HepG2 (cell line): Measurements from ENCODE around the gene TMEM114. TPM values are rescaled to one million over a fixed set of nuclear protein-coding genes. Genes with fewer than 3 reads are reported as not detected.

Experiments used
- ATF3 ChIP-seq: sonication (generic); formaldehyde crosslinking; IDR thresholded peaks from 2 replicates; pipeline ENCODE4 v1.4.0; 2020; ENCODE audit warnings: missing genetic modification reagents
- CCAR2 ChIP-seq: fragments of 200-400 bp; formaldehyde crosslinking; optimal IDR thresholded peaks from 2 replicates; pipeline ENCODE3; 2018; ENCODE audit warnings: low read depth, mild to moderate bottlenecking, low read length, moderate library complexity
- CENPX ChIP-seq: sonication (generic); formaldehyde crosslinking; IDR thresholded peaks from 2 replicates; pipeline ENCODE4 v1.9.0; 2021; ENCODE audit warnings: mild to moderate bottlenecking, missing genetic modification reagents, moderate library complexity
- DRAP1 ChIP-seq: IDR thresholded peaks from 2 replicates; pipeline ENCODE4 v1.6.1; 2016; ENCODE audit warnings: missing genetic modification reagents, missing compliant biosample characterization
- DZIP1 ChIP-seq: sonication (generic); formaldehyde crosslinking; IDR thresholded peaks from 2 replicates; pipeline ENCODE4 v1.5.0; 2020; ENCODE audit warnings: mild to moderate bottlenecking, missing genetic modification reagents
- ESRRA ChIP-seq: sonication (generic); formaldehyde crosslinking; IDR thresholded peaks from 2 replicates; pipeline ENCODE4 v1.5.1; 2020; ENCODE audit warnings: mild to moderate bottlenecking, low read depth, missing genetic modification reagents
- ETS1 ChIP-seq: sonication (generic); formaldehyde crosslinking; IDR thresholded peaks from 2 replicates; pipeline ENCODE4 v1.4.0; 2020; ENCODE audit warnings: missing genetic modification reagents
- ETV6 ChIP-seq: sonication (generic); formaldehyde crosslinking; conservative IDR thresholded peaks from 2 replicates; pipeline ENCODE4 v1.4.0; 2020; ENCODE audit warnings: missing genetic modification reagents
- HDAC1 ChIP-seq: sonication (generic); formaldehyde crosslinking; IDR thresholded peaks from 2 replicates; pipeline ENCODE4 v1.5.1; 2020; ENCODE audit warnings: mild to moderate bottlenecking, missing genetic modification reagents
- IKZF1 ChIP-seq: fragments of 450-650 bp; IDR thresholded peaks from 2 replicates; pipeline ENCODE4 v1.7.1; 2016
- JUNB ChIP-seq: sonication (generic); formaldehyde crosslinking; IDR thresholded peaks from 2 replicates; pipeline ENCODE4 v1.8.0; 2022; ENCODE audit warnings: missing genetic modification reagents, mild to moderate bottlenecking, borderline replicate concordance
- NCOA1 ChIP-seq: sonication (generic); formaldehyde crosslinking; IDR thresholded peaks from 2 replicates; pipeline ENCODE4 v1.9.0; 2021; ENCODE audit warnings: missing genetic modification reagents
- NFIB ChIP-seq: sonication (generic); formaldehyde crosslinking; IDR thresholded peaks from 2 replicates; pipeline ENCODE4 v1.9.0; 2021; ENCODE audit warnings: missing genetic modification reagents, mild to moderate bottlenecking, borderline replicate concordance
- NFIC ChIP-seq: IDR thresholded peaks from 2 replicates; pipeline ENCODE4 v1.6.1; 2012; ENCODE audit warnings: mild to moderate bottlenecking, low read length, inconsistent platforms
- PHF20 ChIP-seq: sonication (generic); formaldehyde crosslinking; IDR thresholded peaks from 2 replicates; pipeline ENCODE4 v1.5.0; 2020; ENCODE audit warnings: mild to moderate bottlenecking, missing genetic modification reagents
- UBTF ChIP-seq: sonication (generic); formaldehyde crosslinking; IDR thresholded peaks from 2 replicates; pipeline ENCODE4 v1.4.0; 2020; ENCODE audit warnings: mild to moderate bottlenecking, missing genetic modification reagents
- ZFP36L2 ChIP-seq: sonication (generic); formaldehyde crosslinking; IDR thresholded peaks from 2 replicates; pipeline ENCODE4 v1.4.0; 2020; ENCODE audit warnings: missing genetic modification reagents
- ZNF713 ChIP-seq: sonication (generic); formaldehyde crosslinking; IDR thresholded peaks from 2 replicates; pipeline ENCODE4 v1.4.0; 2020; ENCODE audit warnings: mild to moderate bottlenecking, missing genetic modification reagents
- ZNF800 ChIP-seq: sonication (generic); formaldehyde crosslinking; IDR thresholded peaks from 2 replicates; pipeline ENCODE4 v1.4.0; 2020; ENCODE audit warnings: missing genetic modification reagents
- polyA plus RNA-seq, 8 experiments: library from polyadenylated mRNA; depleted of rRNA in 3 of 8; stranded (reverse) in 7 of 8; unstranded in 1 of 8; fragments of >200 nt; fragmentation: Illumina TruSeq in 4 of 8; extraction: Trizol in 4 of 8; gene quantifications; 2 replicates each; pipeline versions ENCODE4 v1.2.1 to v1.2.3, GENCODE V29; 2011 to 2016; ENCODE audit warnings: low read depth in 4 of 8, missing spikeins in 1 of 8, mixed read lengths in 1 of 8; ENCODE audit not compliant: insufficient read depth in 1 of 8
- total RNA-seq, 5 experiments: library from RNA; depleted of rRNA; stranded (reverse); fragments of >200 nt; fragmentation: Illumina TruSeq; extraction: Trizol; gene quantifications; 2 replicates each; pipeline ENCODE4 v1.2.3, GENCODE V29; 2016; ENCODE audit warnings: low read depth in 1 of 5

The TMEM114 gene
- total and polyA plus RNA-seq, 2 of the 13 experiments (the other 11 are each of a cell fraction or from before 2014, with no cell fraction given) = not detected

- TF ChIP-seq ETS1 (CRISPR knock-in tag) (no peak), UBTF (CRISPR knock-in tag) (0 out of 2 replicates have a peak, but pooled peaks have one; percentile 22), NFIB (CRISPR knock-in tag) (no peak), NCOA1 (no peak), ETV6 (CRISPR knock-in tag) (no peak), CCAR2 (no peak), NFIC (no peak), ZFP36L2 (CRISPR knock-in tag) (no peak), ZNF713 (CRISPR knock-in tag) (no peak), HDAC1 (CRISPR knock-in tag) (no peak), ATF3 (CRISPR knock-in tag) (no peak), DZIP1 (CRISPR knock-in tag) (no peak), PHF20 (no peak), ESRRA (CRISPR knock-in tag) (no peak), CENPX (no peak), JUNB (CRISPR knock-in tag) (no peak), IKZF1 (0 out of 2 replicates have a peak, but pooled peaks have one; percentile 64), DRAP1 (CRISPR knock-in tag) (no peak), ZNF800 (CRISPR knock-in tag) (0 out of 2 replicates have a peak, but pooled peaks have one; percentile 53)
These were observed at the start of gene TMEM114 (continued) for GRCh38 chr16:8589900-8590688.
